HepG2 (cell line): Measurements from ENCODE around the gene KRTAP5-1.

Source experiments
- CTCF ChIP-seq: sonication (generic); formaldehyde crosslinking; IDR thresholded peaks from 2 replicates; pipeline ENCODE4 v1.5.0; 2020; ENCODE audit warnings: mild to moderate bottlenecking, missing genetic modification reagents, moderate library complexity
- HDAC6 ChIP-seq: fragments of 200-600 bp; sonication (generic); IDR thresholded peaks from 2 replicates; pipeline ENCODE4 v1.7.0; 2017; ENCODE audit warnings: mild to moderate bottlenecking, antibody characterized with exemption, low read length, low read depth
- HOXA9 ChIP-seq: sonication (generic); formaldehyde crosslinking; IDR thresholded peaks from 2 replicates; pipeline ENCODE4 v1.8.1; 2022; ENCODE audit warnings: missing genetic modification reagents, mild to moderate bottlenecking, moderate library complexity, borderline replicate concordance
- NFE2L1 ChIP-seq: sonication (generic); formaldehyde crosslinking; IDR thresholded peaks from 2 replicates; pipeline ENCODE4 v1.4.0; 2020; ENCODE audit warnings: missing genetic modification reagents, mild to moderate bottlenecking, borderline replicate concordance
- NR2C2 ChIP-seq: sonication (generic); formaldehyde crosslinking; IDR thresholded peaks from 2 replicates; pipeline ENCODE4 v1.4.0; 2020; ENCODE audit warnings: missing genetic modification reagents, mild to moderate bottlenecking, moderate library complexity, borderline replicate concordance
- POLR2A ChIP-seq, 2 experiments: IDR thresholded peaks; 2 replicates each; pipeline ENCODE4 v1.6.1; 2011; ENCODE audit warnings: low read depth in 2 of 2, low read length in 2 of 2, mild to moderate bottlenecking in 1 of 2, moderate library complexity in 1 of 2; ENCODE audit not compliant: insufficient read depth in 1 of 2
- POLR2AphosphoS2 ChIP-seq: IDR thresholded peaks from 2 replicates; pipeline ENCODE4 v1.6.1; 2011; ENCODE audit warnings: low read depth, low read length, improper control_type of control experiment
- POLR2AphosphoS5 ChIP-seq: IDR thresholded peaks from 2 replicates; pipeline ENCODE4 v1.6.1; 2012; ENCODE audit warnings: low read depth, low read length
- REPIN1 ChIP-seq: sonication (generic); formaldehyde crosslinking; IDR thresholded peaks from 2 replicates; pipeline ENCODE4 v1.8.0; 2022; ENCODE audit warnings: missing genetic modification reagents, low read depth, mild to moderate bottlenecking, borderline replicate concordance
- SIN3A ChIP-seq: IDR thresholded peaks from 2 replicates; pipeline ENCODE4 v1.6.1; 2011; ENCODE audit warnings: low read depth, mild to moderate bottlenecking, control low read depth, low read length, borderline replicate concordance
- ZNF225 ChIP-seq: sonication (generic); formaldehyde crosslinking; IDR thresholded peaks from 2 replicates; pipeline ENCODE4 v1.4.0; 2020; ENCODE audit warnings: mild to moderate bottlenecking, missing genetic modification reagents
- ZNF792 ChIP-seq: IDR thresholded peaks from 2 replicates; pipeline ENCODE4 v1.6.1; 2016

GRCh38 chr11:1564535-1565172 lies 20.4 kb downstream of the KRTAP5-1 start:
- TF ChIP-seq POLR2AphosphoS2, result no peak
- no peak for TF ChIP-seq HDAC6
- TF ChIP-seq ZNF792 (CRISPR knock-in tag), result no peak
- TF ChIP-seq POLR2A (IDR thresholded peaks at IDR 0.05; ENCODE audit: insufficient read depth in 1 of 2, low read depth in 2 of 2, low read length in 2 of 2), result no peak
- TF ChIP-seq REPIN1 (CRISPR knock-in tag), result no peak
- TF ChIP-seq ZNF225 (CRISPR knock-in tag), result no peak
- TF ChIP-seq NFE2L1 (CRISPR knock-in tag), result no peak
- TF ChIP-seq HOXA9 (CRISPR knock-in tag), result no peak
- no peak for TF ChIP-seq SIN3A
- no peak for TF ChIP-seq NR2C2 (CRISPR knock-in tag)
- TF ChIP-seq CTCF, result no peak
- no peak for TF ChIP-seq POLR2AphosphoS5
